NCI-H1417 (cell line): Measurements from ENCODE around the gene CPNE7.
"Not testable (repeated sequence)": the region's sequence is repeated elsewhere in the genome, so short reads cannot be mapped to it uniquely, and the experiment has no call there.

Source experiments
- DNase-seq, 3 experiments: peaks; one replicate each; lab custom pipeline; 2025; lab: John Stamatoyannopoulos, UW

Gene CPNE7

DNA sequence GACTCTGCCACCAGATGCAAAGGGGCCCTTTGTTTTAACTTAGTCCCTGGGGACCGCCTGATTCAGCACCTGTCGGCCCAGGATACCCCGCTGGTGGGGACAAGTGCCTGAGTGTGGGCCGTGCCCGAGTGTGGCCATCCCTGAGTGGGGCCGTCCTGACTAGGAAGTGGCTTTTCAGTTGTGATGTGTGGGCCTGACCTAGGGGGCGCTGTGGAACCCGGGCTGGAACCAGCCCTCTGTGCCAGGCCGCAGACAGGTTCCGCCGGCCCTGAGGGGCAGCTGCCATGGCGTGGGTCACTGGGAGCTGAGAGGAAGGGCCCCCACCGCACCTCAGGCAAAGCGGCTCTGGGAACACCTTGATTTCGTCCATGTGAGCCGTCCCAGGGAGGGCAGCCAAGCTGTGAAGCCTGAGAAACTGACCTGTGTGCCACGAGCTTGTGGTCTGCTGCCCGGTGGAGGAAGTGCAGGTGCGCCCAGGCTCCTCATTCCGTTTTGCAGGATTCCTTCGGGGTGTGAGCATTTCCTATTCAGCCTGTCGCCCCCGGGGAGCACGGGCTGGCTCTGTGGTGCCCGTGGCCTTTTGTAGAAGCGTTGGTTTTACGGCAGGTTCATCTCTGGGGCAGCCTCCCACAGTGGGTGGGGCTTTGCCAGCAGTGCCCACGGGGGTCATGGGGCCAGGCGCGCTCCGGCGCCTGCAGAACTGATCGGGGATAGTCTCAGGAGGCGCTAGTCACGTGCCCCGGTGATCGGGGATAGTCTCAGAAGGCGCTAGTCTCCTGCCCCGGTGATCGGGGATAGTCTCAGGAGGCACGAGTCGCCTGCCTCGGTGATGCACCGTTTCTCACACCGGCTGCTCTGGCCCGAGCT, 9.8 kb upstream of the CPNE7 start:
- DNase-seq: peak in 1 of 3 experiments; percentile 12

DNA sequence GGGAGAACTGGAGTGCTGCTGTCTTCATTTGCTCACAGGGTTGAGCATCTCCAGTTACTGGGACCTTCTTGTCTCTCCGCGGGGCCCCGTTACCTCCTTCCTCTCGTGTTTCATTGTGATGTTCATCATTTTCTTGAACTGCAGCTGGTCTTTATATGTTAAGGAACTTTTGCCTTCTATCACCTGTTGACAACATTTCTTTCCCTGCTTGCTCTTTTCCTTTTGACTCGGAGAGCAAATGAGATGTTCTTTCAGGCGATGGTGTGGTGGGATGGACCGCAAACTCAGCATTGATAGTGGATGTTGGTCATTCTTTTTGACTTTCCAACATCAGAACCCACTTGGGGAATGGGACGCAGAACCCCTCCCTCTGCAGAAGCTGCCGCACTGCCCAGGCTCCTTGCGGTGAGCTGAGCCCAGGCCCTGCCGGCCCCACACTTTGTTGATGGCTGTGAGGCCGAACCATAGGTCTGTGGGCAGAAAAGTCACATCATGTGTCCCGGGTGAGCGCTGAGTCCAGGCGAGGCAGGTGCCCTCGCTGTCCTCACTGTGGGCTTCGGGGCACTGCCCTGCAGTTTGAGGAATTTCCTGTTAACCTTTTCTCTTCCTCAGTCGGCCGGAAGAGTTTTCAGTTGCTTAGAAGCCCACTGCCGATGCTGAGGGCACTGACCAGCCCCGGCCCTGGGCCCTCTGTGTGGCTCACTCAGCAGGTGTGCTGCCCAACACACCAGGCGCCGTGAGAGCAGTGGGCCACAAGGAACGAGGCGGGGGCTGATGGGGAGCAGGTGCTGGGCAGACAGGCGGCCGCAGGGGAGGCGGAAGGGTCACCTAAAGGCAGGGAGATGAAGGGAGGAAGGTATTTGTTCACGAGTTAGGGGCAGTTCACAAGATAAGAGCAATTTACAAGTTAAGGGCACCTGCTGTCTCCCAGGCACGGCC, 7.6 kb upstream of the CPNE7 start:
- no peak for DNase-seq

DNA sequence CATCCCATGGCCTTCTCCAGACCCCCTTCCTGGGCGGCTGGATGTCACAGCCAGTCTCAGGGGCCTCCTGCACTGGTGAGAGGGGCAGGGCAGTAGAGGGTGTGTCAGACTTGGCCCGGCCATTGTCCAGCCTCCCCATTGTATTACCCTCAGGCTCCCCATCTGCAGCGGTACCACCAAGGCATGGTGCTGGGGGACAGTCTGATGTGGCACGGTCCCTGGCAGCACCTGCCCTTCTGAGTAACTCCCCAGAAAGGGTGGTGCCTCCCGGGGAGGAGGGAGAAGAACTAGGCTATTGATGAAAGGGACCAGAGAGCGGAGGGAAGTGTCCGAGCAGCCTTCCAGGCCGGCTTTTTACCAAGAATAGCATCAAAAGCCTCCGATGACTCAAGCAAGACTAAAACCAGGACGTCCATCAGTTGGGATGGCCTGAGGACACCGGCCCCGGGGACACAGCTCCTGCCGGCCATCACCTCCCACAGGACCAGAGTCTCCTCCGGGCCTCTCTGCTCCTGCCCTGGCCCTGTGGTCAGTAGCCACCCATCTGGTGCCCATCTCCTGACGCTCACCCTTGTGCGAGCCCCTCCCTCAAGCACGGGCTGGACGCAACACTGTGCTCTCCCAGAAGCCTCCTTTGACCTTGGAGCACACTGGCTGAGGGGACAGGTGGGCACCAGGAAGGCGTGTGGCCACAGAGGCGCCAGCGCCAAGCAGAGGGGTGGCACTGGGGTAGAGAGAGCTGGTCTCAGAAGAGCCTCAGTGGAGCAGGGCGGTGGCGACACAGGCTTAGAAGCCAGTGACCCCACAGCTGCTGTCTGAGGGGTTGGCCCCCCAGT, 5.8 kb upstream of the CPNE7 start:
- DNase-seq: no peak

DNA sequence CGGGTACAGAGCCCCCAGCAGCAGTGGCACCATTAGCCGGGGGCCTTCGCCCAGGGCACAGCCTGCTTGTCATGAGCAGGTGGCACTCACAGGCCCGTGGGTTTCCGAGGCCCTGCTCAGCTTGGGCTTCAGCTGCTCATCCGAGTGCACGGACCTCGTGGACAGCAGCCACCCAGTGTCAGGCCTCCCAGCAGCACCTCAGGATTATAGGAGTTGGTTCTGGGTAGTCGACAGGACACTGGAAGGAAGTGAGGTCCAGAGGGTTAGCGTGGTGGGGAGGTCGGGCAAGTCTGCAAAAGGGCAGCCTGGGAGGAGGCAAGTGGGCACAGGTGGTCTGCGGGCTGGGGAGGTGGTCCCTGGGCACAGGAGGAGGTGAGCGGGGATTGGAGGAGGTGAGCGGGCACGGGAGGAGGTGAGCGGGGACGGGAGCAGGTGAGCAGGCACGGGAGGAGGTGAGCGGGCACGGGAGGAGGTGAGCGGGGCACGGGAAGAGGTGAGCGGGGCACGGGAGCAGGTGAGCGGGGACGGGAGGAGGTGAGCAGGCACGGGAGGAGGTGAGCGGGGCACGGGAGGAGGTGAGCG, 5.1 kb upstream of the CPNE7 start:
- no peak for DNase-seq

DNA sequence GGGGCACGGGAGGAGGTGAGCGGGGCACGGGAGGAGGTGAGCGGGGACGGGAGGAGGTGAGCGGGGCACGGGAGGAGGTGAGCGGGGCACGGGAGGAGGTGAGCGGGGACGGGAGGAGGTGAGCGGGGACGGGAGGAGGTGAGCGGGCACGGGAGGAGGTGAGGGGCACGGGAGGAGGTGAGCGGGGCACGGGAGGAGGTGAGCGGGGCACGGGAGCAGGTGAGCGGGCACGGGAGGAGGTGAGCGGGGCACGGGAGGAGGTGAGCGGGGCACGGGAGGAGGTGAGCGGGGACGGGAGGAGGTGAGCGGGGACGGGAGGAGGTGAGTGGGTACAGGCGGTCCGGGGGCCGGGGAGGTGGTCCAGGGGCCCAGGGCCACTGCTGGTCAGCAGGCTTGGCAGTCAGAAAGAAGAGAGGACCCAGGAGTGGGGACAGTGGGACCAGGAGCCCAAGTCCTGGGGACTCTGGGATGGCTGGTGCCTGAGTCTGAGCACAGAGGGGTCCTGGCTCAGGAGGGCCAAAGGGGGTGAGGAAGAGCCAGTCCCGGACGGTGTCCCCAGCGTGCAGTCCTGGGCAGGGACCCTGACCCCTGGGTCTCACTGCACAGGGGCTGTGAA, 4.5 kb upstream of the CPNE7 start:
- DNase-seq: not testable (repeated sequence)

DNA sequence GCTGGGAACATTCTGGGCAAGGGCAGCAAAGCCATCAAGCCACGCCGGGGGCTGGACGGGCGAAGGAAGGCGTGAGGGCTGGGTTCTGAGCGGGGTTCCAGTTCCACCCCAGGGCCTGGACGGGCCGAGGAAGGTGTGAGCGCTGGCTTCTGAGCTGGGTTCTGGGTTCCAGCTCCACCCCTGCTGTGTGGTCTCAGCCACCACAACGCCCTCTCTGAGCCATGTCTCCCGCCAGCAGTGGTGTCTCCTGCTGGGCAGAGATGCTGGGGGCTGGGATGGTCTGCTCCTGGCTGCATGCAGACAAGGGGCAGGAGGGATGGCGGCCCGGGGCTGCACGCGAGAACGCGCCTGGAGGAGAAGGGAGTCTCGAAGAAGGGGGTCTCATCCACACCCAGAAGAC, 3.9 kb upstream of the CPNE7 start:
- DNase-seq: no peak

DNA sequence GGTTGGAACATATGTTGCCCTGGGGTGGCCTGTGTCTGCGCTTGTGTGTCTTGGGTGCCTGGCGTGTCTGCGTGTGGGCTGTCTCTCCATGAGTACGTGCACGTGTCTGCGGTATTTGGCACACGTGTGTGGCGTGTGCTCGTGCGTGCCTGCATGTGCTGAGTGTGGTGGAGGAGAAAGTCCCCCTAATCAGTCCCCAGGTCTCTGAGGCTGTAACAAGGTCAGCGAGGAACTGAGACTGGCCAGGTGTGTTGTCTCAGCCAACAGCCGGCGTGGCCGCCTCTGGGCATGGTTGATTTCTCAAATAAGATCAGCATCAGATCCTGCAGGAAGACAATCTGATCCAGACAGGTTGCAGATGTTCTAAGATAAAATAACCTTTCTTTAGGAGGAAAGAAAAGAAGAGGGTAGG, 3.5 kb upstream of the CPNE7 start:
- DNase-seq: no peak

DNA sequence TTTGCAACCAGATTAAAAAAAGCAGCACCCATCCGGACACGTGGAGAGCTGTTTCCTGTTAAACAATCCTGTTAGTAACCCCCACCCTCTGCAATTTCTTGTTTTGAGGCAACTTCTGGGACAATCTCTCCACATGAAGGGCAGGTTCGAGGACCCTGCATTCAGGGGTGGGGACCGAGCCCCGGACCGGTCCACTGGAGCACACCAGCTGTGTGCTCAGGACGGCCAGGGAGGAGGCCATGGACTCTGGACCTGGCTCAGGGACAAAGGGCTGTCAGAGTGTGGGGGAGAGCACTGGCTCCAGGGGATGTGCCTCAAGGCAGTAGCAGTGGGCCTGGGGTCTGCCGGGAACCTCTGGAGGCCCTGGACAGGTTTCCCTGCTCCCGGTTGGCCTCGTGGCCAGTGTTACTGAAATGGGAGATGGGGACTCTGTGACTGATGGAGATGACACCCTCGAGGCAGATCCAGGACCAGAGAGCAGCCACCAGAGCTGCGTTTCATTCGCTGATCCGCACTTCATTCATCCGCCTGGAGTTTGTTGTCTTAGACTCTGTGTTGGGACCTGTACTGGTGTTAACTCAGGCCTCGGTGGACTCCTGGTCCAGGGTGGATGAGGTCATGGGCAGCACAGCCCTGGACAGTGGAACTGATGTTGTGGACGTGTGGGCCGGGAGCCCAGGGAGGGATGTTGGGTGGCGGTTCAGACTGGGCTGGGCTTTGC, 2.9 kb upstream of the CPNE7 start:
- DNase-seq: no peak

DNA sequence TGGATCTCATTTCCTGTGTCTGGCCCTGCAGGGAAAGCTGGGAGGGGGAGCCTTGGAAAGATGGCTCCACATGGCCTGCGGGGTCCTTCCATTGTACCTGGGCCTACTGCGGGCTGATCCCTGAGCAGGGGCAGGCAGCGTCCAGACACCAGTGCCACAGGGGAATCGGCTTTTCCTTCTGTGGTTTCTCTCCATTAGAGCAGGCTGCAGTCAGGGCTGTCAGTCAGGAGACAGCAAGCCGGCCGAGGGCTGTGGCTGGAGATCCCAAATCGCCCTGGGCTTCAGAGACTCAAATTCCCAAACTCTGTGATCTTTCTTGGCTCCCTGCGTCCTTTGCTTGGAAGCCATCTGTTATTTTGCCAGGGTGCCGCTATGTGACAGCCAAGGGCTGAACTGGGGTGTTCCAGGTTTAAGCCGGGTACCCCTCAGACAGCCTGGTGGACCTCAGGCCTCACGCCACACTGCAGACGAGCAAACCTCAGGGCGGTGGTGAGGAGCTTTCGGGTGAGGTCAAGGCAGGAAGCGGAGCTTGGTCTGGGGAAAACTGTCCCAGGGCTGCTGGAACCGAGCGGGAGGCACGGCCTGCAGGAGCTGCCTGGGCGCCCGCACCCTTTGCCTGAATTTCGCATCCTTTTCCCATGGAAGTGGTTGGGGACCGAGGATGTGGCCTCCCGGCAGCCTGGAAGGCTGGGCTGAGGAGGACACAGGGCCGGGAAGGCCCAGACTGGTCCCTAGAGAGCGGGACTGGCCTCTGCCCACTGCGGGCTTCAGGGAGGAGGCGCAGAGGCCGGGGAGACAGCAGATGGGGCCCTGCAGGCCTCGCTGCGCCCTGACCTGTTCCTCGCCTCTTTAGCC, 1.5 kb upstream of the CPNE7 start:
- no peak for DNase-seq

DNA sequence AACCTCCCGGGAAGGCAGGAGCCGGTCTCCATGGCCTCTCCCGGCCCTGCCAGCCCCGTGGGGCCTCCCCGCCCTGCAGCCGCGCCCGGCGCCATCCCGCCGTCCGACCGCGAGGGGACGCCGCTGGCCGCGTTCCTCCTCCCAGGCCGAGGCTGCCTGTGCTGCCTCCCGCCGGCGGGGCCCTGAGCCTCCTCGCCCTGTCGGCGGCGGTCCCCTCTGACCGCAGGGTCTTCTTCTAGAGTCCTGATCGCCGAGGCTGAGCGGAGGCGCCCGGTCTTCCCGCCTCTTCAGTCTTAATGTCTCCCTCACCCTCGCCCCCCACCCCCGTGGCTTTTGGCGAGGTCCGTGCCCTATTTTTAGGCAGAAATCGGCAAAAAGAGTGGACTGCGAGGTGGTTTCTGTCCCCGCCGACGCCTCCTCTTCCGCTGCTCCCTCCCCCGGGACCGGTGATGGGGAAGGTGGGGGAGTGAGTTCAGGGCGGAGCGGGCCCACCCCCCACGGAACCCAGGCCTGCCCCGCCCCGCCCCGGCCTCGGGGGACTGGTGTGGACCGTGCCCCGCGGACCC, 794 bp upstream of the CPNE7 start:
- peak in 2 of 3 experiments; percentile 43 to 46 for DNase-seq

DNA sequence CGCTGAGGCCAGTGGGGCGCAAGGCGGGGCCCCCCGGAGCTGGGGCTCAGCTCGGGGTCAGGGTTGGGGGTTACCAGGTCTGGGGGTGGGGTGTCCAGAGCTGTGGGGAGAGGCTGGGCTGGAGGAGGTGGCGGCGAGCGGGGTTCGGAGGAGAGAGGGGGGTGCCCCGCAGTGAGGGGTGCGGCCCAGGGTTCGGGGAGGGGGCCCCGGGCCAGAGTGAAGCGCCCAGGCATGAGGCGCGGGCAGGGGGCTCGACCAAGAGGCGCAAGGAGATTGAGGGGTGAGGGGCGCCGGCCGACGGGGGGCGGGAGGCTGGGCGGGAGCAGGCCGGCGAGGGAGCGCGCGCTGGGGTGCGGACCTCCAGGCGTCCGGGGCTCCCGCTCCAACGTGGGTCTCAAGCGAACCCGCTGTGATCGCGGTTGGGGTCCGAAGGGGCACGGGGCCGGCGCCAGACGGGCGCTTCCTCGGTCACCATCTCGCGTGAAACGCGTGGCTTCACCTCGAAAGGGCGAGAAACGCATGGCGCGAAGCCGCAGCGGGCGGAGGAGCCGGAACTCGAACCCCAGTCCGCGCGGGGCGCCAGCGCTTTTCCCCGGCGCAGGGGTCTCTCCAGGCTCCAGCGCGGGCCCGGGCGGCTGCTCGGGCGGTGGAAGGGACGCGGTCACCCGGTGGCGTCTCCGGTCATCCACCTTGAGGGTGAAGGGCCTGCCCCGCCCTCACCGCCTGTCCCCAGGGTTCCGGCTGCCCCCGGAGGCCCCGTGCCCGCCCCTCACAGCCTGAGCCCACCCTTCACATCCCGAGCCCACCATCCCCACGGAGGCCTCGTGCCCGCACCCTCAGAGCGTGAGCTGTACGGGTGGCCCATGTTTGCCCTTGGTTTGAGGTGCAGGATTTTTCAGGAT, 846 bp downstream of the CPNE7 start:
- DNase-seq: no peak

DNA sequence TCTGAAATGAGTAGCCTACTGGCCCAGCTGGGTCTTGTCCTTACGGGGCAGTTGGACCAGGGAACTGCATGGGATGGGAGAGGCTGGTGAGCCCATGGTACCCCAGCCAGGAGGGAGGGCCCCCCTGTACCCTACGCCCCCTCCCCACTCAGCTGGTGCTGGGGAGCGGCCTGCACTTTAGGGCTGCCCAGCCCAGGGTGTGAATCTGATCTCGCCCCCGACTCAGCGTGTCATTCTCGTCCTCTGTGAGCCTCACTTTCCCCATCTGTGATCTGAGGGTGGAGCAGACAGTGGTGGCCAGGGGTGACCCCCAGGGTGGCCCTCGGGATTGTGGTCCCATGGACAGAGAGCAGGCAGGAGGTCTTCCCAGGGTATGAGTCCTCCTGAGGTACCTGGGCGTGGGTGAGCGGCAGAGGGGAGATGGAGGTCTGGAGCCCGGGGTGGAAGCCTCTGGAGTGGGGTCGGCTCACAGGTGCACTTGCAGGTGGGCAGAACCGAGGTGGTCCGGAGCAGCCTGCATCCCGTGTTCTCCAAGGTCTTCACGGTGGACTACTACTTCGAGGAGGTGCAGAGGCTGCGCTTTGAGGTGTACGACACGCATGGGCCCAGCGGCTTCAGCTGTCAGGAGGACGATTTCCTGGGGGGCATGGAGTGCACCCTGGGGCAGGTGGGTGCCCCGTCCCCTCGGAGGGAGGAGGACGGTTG, 1.6 kb downstream of the CPNE7 start:
- no peak for DNase-seq

DNA sequence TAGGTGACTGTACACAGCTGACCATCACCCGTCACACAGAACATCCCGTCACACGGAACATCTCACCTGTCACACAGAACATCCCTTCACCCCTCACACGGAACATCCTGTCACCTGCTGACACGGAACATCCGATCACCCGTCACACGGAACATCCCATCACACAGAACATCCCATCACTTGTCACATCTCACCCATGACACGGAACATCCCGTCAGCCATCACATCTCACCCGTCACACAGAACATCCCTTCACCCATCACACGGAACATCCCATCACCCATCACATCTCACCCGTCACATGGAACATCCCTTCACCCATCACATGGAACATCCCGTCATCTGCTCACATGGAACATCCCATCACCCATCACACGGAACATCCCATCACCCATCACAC, 3.8 kb downstream of the CPNE7 start:
- DNase-seq: no peak

DNA sequence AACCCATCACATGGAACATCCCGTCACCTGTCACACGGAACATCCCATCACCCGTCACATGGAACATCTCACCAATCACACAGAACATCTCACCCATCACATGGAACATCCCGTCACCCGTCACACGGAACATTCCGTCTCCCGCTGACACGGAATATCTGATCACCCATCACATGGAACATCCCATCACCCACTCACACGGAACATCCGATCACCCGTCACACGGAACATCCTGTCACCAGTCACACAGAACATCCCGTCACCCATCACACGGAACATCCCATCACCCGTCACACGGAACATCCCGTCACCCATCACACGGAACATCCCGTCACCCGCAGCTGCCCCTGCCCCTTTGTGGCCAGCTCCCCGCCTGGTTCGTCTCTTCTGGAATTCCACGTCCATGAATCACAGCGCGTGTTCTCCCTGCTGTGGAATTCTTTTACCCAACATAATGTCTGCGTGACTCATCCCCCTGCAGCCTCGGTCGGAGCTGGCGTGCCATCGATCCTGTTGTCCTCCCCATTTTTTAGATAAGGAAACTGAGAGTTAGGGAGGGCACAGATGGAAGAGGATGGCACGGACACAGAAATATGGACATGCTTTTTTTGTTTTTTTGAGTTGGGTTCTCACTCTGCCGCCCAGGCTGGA, 5.6 kb downstream of the CPNE7 start:
- no peak for DNase-seq

DNA sequence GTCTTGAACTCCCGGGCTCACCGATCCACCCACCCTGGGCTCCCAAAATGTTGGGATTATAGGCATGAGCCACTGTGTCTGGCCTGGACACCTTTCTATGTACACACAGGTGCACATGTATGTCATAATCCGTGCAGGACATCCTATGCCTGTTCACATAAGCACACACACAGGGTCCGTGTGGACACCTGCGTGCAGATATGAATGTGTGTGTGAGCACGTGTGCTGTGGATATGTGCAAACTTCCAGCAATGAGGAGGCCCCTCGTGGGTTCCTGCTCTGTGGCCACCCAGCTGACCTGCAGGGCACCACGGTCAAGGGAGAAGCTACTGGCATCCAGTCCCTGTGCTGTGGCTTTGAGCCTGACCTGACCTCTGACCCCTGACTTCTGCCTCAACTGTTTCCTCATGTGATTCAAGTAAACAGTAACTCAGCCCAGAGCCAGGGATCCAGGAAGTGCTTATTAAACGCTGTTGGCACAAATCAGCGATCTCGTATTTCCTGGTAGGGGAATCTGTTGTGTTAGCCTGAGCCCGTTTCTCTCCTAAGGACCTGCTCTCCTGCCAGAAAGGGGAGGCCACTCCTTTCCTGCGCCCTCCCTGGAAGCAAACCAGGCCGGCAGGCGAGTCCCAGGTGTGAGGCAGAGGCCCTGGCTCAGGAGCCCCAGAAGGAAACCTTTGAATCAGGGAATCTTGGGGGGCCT, 6.5 kb downstream of the CPNE7 start:
- DNase-seq: no peak

DNA sequence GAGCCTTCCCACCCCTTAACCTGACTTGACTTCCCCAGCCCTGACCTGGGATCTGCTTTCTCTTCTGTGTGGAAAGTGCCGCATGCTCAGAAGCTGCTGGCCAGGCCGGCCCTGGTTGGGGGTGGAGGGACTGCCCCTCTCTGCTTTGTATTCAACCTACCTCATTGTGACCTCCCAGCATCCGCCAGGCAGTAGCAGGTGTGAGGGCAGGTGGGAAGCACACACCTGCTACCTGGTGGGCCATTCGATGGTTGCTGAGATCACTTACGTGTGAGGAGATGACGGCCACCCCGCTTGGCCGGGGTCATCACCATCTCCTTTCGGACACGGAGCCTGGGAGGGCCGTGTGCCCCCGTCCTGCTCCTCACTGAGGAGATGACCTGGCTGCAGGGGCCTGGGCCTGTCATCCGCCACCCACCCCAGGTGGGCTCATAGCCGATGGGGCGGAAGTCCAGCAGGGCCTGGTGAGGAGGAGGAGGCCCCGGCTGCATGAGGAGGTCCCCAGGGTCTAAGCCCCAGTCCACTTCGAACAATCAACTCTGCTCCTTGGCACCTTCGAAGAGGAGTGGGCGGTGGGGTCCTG, 7.1 kb downstream of the CPNE7 start:
- no peak for DNase-seq
